Colon (tissue), 2 donors: ENCODE measurements around the gene POFUT2.

ENCODE experiments used
- FAIRE-seq: peaks from 2 replicates; lab custom pipeline; 2012; peaks lifted over from hg19 to GRCh38; lab: Jason Lieb, UNC
- donor health status: control.
- donor health status: control.

POFUT2 gene

DNA sequence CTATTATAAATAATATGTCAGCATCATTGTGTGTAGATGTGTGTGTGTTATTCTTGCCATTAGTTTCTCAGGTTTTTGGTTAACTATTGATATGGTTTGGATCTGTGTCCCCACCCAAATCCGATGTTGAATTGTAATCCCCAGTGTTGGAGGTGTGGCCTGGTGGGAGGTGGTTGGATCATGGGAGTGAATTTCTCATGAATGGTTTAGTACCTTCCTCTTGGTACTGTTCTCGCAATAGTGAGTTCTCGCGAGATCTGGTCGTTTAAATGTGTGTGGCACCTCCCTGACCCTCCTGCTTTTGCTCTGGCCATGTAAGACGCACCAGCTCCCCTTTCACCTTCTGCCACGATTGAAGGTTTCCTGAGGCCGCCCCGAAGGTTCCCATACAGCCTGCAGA, 9.6 kb upstream of the POFUT2 start:
- no peak for FAIRE-seq

- FAIRE-seq = no peak
Observed at GRCh38 chr21:45296638-45297037, 8.9 kb upstream of the POFUT2 start.

- no peak for FAIRE-seq
Observed at GRCh38 chr21:45295576-45296365, 8.1 kb upstream of the POFUT2 start.

DNA sequence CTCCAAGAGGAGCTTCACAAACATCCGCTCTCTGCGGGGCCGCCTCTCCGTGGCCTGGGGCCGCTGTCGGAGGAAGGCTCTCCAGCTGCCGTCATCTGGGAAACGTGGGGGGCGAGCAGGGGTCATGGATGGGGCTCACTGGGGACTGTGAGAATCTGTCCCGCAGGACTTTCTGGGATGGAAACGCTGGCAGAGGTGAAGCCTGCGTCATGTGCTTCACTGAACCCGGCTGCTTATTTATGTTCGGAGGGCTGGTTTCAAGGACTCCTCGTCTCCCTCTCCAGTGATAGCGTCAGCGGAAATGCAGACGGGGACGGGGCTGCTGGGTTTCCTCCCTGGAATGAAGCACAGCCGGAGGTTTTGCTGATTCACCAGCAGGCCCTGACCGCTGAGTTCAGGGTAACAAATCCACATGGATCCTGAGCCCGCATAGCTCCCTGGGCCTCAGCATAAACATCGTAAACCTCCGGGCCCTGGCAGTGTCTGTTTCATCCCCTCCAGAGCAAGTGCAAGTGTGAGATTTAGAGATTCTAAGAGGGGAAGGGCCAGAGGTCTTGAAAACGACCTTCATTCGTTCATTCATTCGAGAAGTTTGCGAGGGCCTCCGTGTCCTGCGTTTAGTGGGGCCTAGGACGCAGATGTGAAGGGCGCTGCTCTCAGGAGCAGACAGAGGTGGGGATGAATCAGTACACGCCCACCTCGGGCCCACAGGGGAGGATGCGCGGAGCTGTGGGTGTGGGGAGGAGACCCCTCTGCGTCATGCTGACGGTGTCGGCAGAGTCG, 7.0 kb upstream of the POFUT2 start:
- no peak for FAIRE-seq

- FAIRE-seq = no peak
Observed at GRCh38 chr21:45293726-45294401, 6.2 kb upstream of the POFUT2 start.

DNA sequence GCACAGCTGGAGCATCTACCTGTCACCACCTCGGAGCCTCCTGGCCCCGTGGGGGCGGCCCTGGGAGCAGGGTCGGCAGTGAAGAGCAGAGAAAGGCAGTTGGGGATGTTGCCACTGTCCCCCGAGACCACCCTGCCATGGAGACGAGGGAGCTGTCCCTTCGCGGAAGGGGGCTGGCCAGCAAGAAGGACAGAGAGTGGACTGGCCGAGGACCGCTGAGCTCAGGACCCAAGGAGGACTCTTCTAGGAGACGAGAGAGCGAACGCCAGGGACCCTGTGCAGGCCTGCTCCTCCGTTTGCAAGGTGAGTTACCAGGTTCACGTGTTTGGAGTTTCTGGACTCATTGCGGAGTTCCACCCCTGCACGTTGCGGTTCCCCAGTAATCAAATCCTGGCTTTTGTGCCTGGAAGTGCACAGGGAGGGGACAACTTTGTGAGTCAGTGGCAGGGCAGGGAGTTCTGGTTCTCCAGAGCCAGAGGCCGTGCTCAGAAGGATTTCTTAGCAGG, 5.6 kb upstream of the POFUT2 start:
- no peak for FAIRE-seq

DNA sequence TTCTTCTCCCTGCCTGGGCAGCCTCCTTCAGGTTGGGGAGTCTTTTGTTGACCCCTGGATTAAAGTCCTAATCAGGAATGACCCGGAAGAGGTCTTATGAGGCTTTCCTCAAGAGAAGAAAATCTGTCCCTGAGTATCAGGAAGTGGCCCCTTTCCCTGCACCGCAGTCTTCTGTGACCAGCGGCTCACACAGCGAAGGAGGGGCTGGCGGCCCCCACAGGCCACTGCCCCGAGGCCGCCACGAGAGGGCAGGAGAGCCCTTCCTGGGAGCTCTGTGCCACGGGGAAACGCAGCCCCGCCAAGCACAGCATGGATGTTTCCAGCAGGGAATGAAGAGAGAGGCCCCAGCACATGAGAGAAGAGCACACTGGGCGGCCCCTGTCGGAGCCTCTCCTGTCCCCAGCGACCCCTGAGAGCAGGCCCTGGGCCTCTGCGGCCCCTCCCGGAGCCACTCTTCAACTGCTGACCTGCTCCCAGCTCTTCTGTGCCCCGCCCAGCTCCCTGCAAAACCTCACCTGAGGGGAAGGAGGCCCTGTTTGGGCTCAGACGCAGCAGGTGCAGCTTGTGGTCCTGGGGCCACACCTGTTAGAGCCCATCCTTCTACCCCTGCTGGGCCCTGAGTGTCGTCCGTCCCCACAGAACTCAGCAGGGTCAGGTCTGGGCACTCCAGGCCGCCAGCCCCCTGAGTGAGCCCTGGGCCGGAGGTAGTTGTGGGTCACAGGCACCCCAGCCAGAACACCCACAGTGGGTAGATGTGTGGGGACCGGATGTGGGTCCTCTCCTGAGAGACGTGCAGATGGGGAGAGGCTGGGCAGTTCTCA, 4.9 kb upstream of the POFUT2 start:
- no peak for FAIRE-seq

- FAIRE-seq = no peak
Observed at GRCh38 chr21:45291613-45292398, 4.1 kb upstream of the POFUT2 start.

DNA sequence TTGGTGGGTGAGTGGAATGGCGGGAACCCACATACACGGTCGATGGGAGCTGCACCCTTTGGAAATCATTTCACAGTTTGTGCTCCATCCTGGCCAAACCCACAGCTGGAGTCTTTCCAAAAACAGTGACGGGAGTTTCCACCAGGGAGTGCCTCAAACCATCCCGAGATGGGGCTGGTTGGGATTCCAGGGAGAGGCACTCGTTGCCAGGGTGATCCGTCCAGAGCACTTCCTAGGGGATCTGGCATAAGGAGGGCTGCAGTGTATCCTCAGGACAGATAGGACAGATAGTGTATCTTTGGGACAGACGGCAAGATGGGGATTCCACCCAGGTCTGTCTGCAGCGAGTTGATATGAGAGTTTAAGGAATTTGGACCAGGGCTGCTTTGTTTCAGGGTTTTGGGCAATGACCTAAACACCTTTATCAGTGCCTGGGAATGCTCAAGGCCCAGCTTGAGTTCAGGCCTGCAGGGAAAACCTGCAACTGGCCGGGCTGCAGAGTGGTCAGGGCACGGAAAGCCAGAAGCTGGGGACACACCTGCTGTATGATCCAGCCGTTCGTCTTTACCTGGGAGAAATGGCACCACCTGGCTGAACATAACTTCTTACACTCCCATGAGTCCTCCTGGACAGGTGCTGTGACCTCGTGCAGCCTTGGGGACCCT, 3.4 kb upstream of the POFUT2 start:
- no peak for FAIRE-seq

DNA sequence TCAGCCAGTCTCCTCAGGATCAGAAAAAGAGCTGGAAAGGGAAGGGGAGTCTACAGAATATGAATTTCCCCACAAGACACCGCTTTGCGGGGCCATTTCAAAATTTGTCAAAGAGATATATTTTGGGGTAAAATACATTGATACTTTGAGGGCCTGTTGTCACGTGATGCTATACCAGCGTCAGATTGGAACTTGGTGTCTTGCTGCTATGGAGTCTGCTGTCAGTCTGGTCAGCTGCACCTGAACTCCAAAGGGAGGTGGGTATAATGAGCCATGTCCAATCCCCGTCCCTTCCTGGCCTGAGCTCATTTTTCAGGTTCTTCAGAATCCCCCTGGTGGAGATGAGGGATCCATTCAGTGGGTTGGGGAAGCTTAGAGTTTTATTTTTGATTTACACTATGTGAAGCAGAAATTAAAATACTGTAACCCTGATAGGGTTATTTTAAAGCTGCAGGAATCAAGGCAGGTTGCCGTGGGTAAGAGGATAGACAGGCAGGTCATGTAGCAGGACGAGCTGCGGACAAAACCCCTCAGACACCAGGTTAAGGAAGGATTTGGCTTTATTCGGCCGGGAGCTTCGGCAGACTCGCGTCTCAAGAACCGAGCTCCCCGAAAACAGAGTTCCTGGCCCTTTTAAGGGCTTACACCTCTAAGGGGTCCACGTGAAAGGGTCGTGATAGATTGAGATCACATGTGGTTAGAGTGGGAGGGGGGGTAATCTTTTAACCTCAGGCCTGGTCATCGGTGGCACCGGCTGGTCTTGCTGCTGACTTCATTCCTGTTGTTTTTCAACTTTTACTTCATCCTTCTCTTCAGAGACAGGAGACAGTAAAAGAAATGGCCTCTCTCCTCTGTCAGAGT, 2.2 kb upstream of the POFUT2 start:
- no peak for FAIRE-seq

DNA sequence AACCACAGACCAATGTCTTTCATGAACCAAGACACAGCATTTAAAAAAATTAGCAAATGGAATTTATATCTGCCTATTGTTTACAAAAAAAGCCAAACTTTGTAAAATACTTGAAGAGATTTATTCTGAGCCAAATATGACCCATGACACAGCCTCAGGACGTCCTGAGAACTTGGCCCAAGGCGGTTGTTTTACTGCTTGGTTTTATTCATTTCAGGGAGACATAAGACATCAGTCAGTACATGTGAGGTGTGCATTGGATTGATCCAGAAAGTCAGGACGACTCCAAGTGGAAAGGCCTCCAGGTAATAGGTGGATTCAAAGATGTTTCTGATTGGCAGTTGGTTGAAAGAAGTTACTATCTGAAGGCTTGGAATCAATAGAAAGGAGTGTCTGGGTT, 1.4 kb upstream of the POFUT2 start:
- FAIRE-seq = no peak

DNA sequence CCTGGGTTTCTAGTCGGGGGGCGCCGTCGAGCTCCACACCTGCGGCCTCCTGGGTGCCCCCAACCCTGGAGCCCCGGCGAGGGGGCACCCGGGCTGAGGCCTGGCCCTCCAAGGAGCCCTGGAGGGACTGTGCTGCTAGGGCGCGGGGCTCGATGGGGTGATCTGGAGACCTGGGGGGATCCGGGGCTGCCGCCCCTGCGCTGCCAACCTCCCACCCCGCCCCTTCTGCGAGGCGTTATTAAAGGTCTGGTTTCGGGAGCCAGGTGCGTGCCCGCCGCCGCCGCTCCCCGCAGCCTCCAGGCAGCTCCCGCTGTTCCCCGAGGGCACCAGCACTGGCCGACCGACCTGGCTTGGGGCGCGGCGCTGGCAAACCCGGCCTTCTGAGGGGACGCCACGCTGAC, 746 bp upstream of the POFUT2 start:
- no peak for FAIRE-seq

GRCh38 chr21:45286671-45287437, 841 bp downstream of the POFUT2 start:
- FAIRE-seq = no peak

GRCh38 chr21:45285266-45285931, 2.3 kb downstream of the POFUT2 start:
- FAIRE-seq = no peak

DNA sequence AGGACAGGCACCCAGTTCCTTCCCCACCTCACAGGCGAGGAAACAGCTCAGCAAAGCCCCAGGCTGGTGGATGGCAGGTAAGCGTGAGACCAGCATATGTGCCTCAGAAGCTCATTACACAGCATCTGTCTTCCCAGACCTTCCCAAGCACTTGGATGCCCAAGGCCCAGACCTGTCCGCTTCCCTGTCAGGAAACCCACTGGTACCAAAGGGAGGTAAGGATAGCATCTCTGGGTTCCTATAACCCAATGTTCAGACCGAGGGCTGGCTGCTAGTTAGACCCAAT, 3.3 kb downstream of the POFUT2 start:
- no peak for FAIRE-seq

GRCh38 chr21:45283611-45284455, 3.9 kb downstream of the POFUT2 start:
- no peak for FAIRE-seq

GRCh38 chr21:45283035-45283610, 4.6 kb downstream of the POFUT2 start:
- no peak for FAIRE-seq
